Keratinocyte (primary cell): ENCODE data around the gene PTPN20.

ENCODE experiments used
- EZH2 ChIP-seq: IDR thresholded peaks from one replicate; pipeline ENCODE4 v1.6.1; 2012; ENCODE audit warnings: inconsistent platforms, mild to moderate bottlenecking, low read length, moderate library complexity
- TF ChIP-seq, protein P1 (sequence below), 3 experiments: IDR thresholded peaks in 1 of 3; conservative IDR thresholded peaks in 1 of 3; optimal IDR thresholded peaks in 1 of 3; 2 replicates in 2 of 3; 3 replicates in 1 of 3; pipeline versions ENCODE3 to v1.5.1; 2011; ENCODE audit warnings: low read length in 3 of 3, mild to moderate bottlenecking in 3 of 3, moderate library complexity in 2 of 3, control low read depth in 1 of 3, inconsistent platforms in 1 of 3; ENCODE audit not compliant: insufficient read depth in 2 of 3; ENCODE audit errors: extremely low read depth in 1 of 3

DNA sequence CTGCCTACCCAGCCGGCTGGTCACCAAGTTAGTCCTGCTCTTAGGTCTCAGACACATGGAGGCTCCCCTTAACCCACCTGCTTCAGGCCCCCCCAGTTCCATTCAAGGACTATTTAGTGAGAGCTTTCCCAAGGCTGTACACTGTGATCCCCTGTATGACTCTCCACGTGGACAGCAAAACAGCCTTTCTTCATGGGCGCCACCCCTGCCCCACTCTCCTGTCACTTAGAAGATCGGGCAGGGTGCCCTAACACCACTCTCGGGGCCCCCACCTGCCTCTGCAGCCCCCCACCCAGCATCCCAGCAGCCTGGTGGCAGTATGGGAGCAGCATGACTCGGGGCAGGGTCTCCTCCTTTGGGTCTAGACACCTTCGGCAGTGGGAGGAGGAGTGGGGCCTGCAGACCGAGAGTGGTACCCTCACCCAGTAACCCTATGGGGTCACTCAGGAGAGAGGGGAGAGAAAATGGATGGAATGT, 116.6 kb downstream of the PTPN20 start:
- TF ChIP-seq, protein P1, sequence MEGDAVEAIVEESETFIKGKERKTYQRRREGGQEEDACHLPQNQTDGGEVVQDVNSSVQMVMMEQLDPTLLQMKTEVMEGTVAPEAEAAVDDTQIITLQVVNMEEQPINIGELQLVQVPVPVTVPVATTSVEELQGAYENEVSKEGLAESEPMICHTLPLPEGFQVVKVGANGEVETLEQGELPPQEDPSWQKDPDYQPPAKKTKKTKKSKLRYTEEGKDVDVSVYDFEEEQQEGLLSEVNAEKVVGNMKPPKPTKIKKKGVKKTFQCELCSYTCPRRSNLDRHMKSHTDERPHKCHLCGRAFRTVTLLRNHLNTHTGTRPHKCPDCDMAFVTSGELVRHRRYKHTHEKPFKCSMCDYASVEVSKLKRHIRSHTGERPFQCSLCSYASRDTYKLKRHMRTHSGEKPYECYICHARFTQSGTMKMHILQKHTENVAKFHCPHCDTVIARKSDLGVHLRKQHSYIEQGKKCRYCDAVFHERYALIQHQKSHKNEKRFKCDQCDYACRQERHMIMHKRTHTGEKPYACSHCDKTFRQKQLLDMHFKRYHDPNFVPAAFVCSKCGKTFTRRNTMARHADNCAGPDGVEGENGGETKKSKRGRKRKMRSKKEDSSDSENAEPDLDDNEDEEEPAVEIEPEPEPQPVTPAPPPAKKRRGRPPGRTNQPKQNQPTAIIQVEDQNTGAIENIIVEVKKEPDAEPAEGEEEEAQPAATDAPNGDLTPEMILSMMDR (optimal IDR thresholded peaks at IDR 0.05 in 1 of 3, IDR thresholded peaks at IDR 0.05 in 1 of 3, conservative IDR thresholded peaks at IDR 0.05 in 1 of 3; ENCODE audit: extremely low read depth in 1 of 3, insufficient read depth in 2 of 3, low read length in 3 of 3), result no peak
- TF ChIP-seq EZH2, result no peak
